ENCODE measurements around the gene ARPC5L. TPM values are rescaled to one million over a fixed set of nuclear protein-coding genes. Genes with fewer than 3 reads are reported as not detected.

ARPC5L gene
- total RNA-seq, 1 donor from 2014 or later, result 39.2 TPM

GRCh38 chr9:124858330-124859046 is 3.4 kb upstream of the ARPC5L start:
- Histone ChIP-seq H3K36me3 (peaks cover 37% of the 10 kb centered on the region), H3K27me3 (ENCODE audit: low read depth) (no peaks in the 10 kb centered on the region), H3K4me1 (peaks cover 48% of the 10 kb centered on the region), H3K9me3 (replicated peaks) (no peaks in the 10 kb centered on the region), H3K4me3 (no peak overlapping the region), H3K27ac (replicated peaks) (no peak overlapping the region)
- no peak for TF ChIP-seq CTCF (IDR thresholded peaks at IDR 0.05; ENCODE audit: borderline replicate concordance)
- intact Hi-C loops (cut with micrococcal nuclease), result no loop called here
- no peak for DNase-seq

- Histone ChIP-seq H3K9me3 (replicated peaks) (no peaks in the 10 kb centered on the region), H3K4me1 (peaks cover 51% of the 10 kb centered on the region), H3K27ac (replicated peaks) (peak overlapping the region; percentile 92), H3K4me3 (peak overlapping the region; percentile 94), H3K27me3 (ENCODE audit: low read depth) (no peaks in the 10 kb centered on the region), H3K36me3 (peaks cover 37% of the 10 kb centered on the region)
- DNase-seq, result no peak
- TF ChIP-seq CTCF (IDR thresholded peaks at IDR 0.05; ENCODE audit: borderline replicate concordance), result no peak
- intact Hi-C loops (cut with micrococcal nuclease), result no loop called here
Measured at GRCh38 chr9:124859803-124860581, 1.9 kb upstream of the ARPC5L start.

DNA sequence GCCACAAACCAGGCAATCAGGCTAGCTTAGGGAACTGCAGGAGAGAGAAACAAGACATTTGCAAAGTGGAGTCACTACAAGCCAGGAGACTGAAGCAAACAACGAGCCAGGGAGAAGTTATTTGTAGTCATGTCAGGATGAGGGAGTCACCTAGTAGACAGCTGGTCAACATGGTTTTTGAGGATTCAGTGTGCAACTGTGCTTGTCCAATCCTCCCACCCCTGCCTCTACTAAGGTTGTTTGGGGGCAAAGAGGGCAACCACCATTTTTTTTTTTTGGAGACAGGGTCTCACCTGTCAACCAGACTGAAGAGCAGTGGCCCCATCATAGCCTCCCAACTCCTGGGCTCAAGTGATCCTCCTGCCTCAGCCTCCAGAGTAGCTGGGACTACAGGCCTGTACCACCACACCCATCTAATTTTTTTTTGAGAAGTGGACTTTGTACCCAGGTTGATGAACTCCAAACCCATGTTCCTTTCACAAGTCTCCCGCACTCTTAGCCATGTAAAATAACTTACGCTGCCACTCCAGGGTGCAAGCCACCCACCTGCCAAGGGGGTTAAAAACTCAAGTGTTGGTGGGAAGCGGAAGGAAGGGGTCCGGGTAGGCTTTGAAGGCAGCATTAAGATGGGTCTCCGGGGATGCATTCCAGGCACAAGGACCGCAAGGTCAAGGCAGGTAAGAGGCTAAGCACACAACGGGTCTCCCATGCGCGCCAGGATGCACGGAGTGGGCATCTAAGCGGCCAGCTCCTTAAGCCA is 1.2 kb upstream of the ARPC5L start:
- no peak for DNase-seq
- Histone ChIP-seq H3K9me3 (replicated peaks) (no peaks in the 10 kb centered on the region), H3K27me3 (ENCODE audit: low read depth) (no peaks in the 10 kb centered on the region), H3K4me1 (peaks cover 51% of the 10 kb centered on the region), H3K4me3 (peak overlapping the region; percentile 94), H3K36me3 (peaks cover 37% of the 10 kb centered on the region), H3K27ac (replicated peaks) (peak overlapping the region; percentile 92)
- no peak for TF ChIP-seq CTCF (IDR thresholded peaks at IDR 0.05; ENCODE audit: borderline replicate concordance)
- intact Hi-C loops (cut with micrococcal nuclease), result no loop called here

DNA sequence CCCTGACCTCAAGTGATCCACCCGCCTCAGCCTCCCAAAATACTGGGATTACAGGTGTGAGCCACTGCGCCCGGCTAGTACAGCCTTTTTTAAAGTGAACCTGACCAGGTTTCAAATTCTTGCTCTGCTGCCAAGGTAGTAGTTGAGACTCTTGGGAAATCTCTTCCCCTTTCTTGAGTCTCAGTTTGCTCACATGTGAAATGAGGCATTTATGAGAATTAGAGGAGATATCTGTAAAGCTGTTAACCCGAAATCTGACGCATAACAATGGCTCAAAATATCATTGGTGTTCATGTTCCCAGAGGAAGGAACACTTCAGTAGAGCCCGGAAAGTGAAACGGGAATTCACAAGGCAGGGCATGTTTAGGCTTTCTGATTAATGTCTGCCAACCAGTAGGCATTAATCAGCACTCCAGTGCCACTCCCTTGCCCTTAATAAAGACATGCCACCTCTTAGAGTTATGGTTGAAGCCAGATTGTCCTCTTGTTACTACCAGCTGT is 1.5 kb downstream of the ARPC5L start:
- DNase-seq, result no peak
- peaks cover 63% of the 10 kb centered on the region for H3K4me1 ChIP-seq
- H3K27ac ChIP-seq (replicated peaks), result peak overlapping the region; percentile 92
- no peak for TF ChIP-seq CTCF (IDR thresholded peaks at IDR 0.05; ENCODE audit: borderline replicate concordance)
- H3K9me3 ChIP-seq (replicated peaks), result no peaks in the 10 kb centered on the region
- intact Hi-C loops (cut with micrococcal nuclease), result no loop called here
- H3K4me3 ChIP-seq, result peak overlapping the region; percentile 94
- peaks cover 22% of the 10 kb centered on the region for H3K36me3 ChIP-seq
- H3K27me3 ChIP-seq (ENCODE audit: low read depth), result no peaks in the 10 kb centered on the region

Measured in left ventricle myocardium inferior (tissue), 1 donor.